ENCODE data around the gene PRDM9.

PRDM9 gene

GRCh38 chr5:23507278-23507685 lies at the start of gene PRDM9:
PRDM9 (plus strand) TSS chr5:23507609; CDS start chr5:23509034, 1,425 bp downstream.
- Histone ChIP-seq H3K27me3 (ENCODE audit: insufficient read depth, low read depth) (no peaks in the 10 kb centered on the region), H3K4me2 (no peak within 1 kb of the TSS), H3K27ac (no peak within 1 kb of the TSS), H3K4me1 (ENCODE audit: low read depth, poor library complexity, severe bottlenecking) (no peaks in the 10 kb centered on the region), H3K79me2 (ENCODE audit: insufficient read depth, low read depth) (no peaks in the 10 kb centered on the region), H3K36me3 (ENCODE audit: insufficient read depth) (no peaks in the 10 kb centered on the region), H3K4me3 (IDR thresholded peaks at IDR 0.05; ENCODE audit: insufficient read depth, low read depth, low read length) (no peak within 1 kb of the TSS), H4K20me1 (ENCODE audit: insufficient read depth) (no peaks in the 10 kb centered on the region), H3K9ac (no peak within 1 kb of the TSS), H2AFZ (ENCODE audit: low read depth) (no peak within 1 kb of the TSS)
- TF ChIP-seq CTCF (conservative IDR thresholded peaks at IDR 0.05; ENCODE audit: low read depth, low read length): no peak

GRCh38 chr5:23457780-23458179 lies 49.6 kb upstream of the PRDM9 start:
- TF ChIP-seq CTCF (conservative IDR thresholded peaks at IDR 0.05; ENCODE audit: low read depth, low read length): no peak
- Histone ChIP-seq H3K9ac (no peak overlapping the region), H3K4me2 (no peak overlapping the region), H2AFZ (ENCODE audit: low read depth) (no peak overlapping the region), H3K4me1 (ENCODE audit: low read depth, poor library complexity, severe bottlenecking) (no peaks in the 10 kb centered on the region), H3K27me3 (ENCODE audit: insufficient read depth, low read depth) (no peaks in the 10 kb centered on the region), H3K36me3 (ENCODE audit: insufficient read depth) (no peaks in the 10 kb centered on the region), H4K20me1 (ENCODE audit: insufficient read depth) (no peaks in the 10 kb centered on the region), H3K4me3 (IDR thresholded peaks at IDR 0.05; ENCODE audit: insufficient read depth, low read depth, low read length) (no peak overlapping the region), H3K27ac (no peak overlapping the region), H3K79me2 (ENCODE audit: insufficient read depth, low read depth) (no peaks in the 10 kb centered on the region)

- H3K27me3 ChIP-seq (ENCODE audit: insufficient read depth, low read depth): no peaks in the 10 kb centered on the region
- no peaks in the 10 kb centered on the region for H3K4me1 ChIP-seq (ENCODE audit: low read depth, poor library complexity, severe bottlenecking)
- H3K36me3 ChIP-seq (ENCODE audit: insufficient read depth): no peaks in the 10 kb centered on the region
- TF ChIP-seq CTCF (conservative IDR thresholded peaks at IDR 0.05; ENCODE audit: low read depth, low read length): no peak
- no peak overlapping the region for H3K27ac ChIP-seq
- no peaks in the 10 kb centered on the region for H3K79me2 ChIP-seq (ENCODE audit: insufficient read depth, low read depth)
- no peak overlapping the region for H3K4me2 ChIP-seq
- no peak overlapping the region for H3K9ac ChIP-seq
- H3K4me3 ChIP-seq (IDR thresholded peaks at IDR 0.05; ENCODE audit: insufficient read depth, low read depth, low read length): no peak overlapping the region
- H4K20me1 ChIP-seq (ENCODE audit: insufficient read depth): no peaks in the 10 kb centered on the region
- no peak overlapping the region for H2AFZ ChIP-seq (ENCODE audit: low read depth)
These were observed 48.2 kb upstream of the PRDM9 start for GRCh38 chr5:23459214-23459613.

GRCh38 chr5:23461576-23461975 lies 45.8 kb upstream of the PRDM9 start:
- Histone ChIP-seq H2AFZ (ENCODE audit: low read depth) (no peak overlapping the region), H3K9ac (no peak overlapping the region), H3K4me1 (ENCODE audit: low read depth, poor library complexity, severe bottlenecking) (no peaks in the 10 kb centered on the region), H4K20me1 (ENCODE audit: insufficient read depth) (no peaks in the 10 kb centered on the region), H3K4me2 (no peak overlapping the region), H3K27ac (no peak overlapping the region), H3K27me3 (ENCODE audit: insufficient read depth, low read depth) (no peaks in the 10 kb centered on the region), H3K79me2 (ENCODE audit: insufficient read depth, low read depth) (no peaks in the 10 kb centered on the region), H3K36me3 (ENCODE audit: insufficient read depth) (no peaks in the 10 kb centered on the region), H3K4me3 (IDR thresholded peaks at IDR 0.05; ENCODE audit: insufficient read depth, low read depth, low read length) (no peak overlapping the region)
- TF ChIP-seq CTCF (conservative IDR thresholded peaks at IDR 0.05; ENCODE audit: low read depth, low read length): no peak
